HepG2 (cell line): ENCODE results near the gene NAP1L4. TPM values are rescaled to one million over a fixed set of nuclear protein-coding genes. Genes with fewer than 3 reads are reported as not detected.

ENCODE experiments used
- FOSL2 ChIP-seq: sonication (generic); formaldehyde crosslinking; IDR thresholded peaks from 2 replicates; pipeline ENCODE4 v1.4.0; 2020; ENCODE audit warnings: missing genetic modification reagents
- HDAC1 ChIP-seq: sonication (generic); formaldehyde crosslinking; IDR thresholded peaks from 2 replicates; pipeline ENCODE4 v1.5.1; 2020; ENCODE audit warnings: mild to moderate bottlenecking, missing genetic modification reagents
- HOXA7 ChIP-seq: sonication (generic); formaldehyde crosslinking; IDR thresholded peaks from 2 replicates; pipeline ENCODE4 v1.8.1; 2022; ENCODE audit warnings: mild to moderate bottlenecking, missing genetic modification reagents, moderate library complexity
- NR3C1 ChIP-seq: sonication (generic); formaldehyde crosslinking; IDR thresholded peaks from 2 replicates; pipeline ENCODE4 v1.4.0; 2020; ENCODE audit warnings: missing genetic modification reagents
- NRL ChIP-seq: sonication (generic); formaldehyde crosslinking; IDR thresholded peaks from 2 replicates; pipeline ENCODE4 v1.5.0; 2020; ENCODE audit warnings: missing genetic modification reagents, mild to moderate bottlenecking, moderate library complexity, borderline replicate concordance
- PCBP2 ChIP-seq: fragments of 200-400 bp; formaldehyde crosslinking; optimal IDR thresholded peaks from 2 replicates; pipeline ENCODE3; 2018; ENCODE audit warnings: low read length, low read depth; ENCODE audit not compliant: poor library complexity, severe bottlenecking
- PRDM4 ChIP-seq: sonication (generic); formaldehyde crosslinking; IDR thresholded peaks from 2 replicates; pipeline ENCODE4 v1.9.0; 2021; ENCODE audit warnings: missing genetic modification reagents, borderline replicate concordance
- RARA ChIP-seq: IDR thresholded peaks from 2 replicates; pipeline ENCODE4 v1.6.1; 2016; ENCODE audit warnings: missing genetic modification reagents, missing compliant biosample characterization
- SIN3A ChIP-seq: IDR thresholded peaks from 2 replicates; pipeline ENCODE4 v1.6.1; 2011; ENCODE audit warnings: low read depth, mild to moderate bottlenecking, control low read depth, low read length, borderline replicate concordance
- UBTF ChIP-seq: sonication (generic); formaldehyde crosslinking; IDR thresholded peaks from 2 replicates; pipeline ENCODE4 v1.4.0; 2020; ENCODE audit warnings: mild to moderate bottlenecking, missing genetic modification reagents
- ZNF460 ChIP-seq: sonication (generic); formaldehyde crosslinking; IDR thresholded peaks from 2 replicates; pipeline ENCODE4 v1.5.1; 2020; ENCODE audit warnings: missing genetic modification reagents, mild to moderate bottlenecking, borderline replicate concordance
- ZNF777 ChIP-seq: sonication (generic); formaldehyde crosslinking; IDR thresholded peaks from 2 replicates; pipeline ENCODE4 v1.4.0; 2020; ENCODE audit warnings: missing genetic modification reagents
- polyA plus RNA-seq, 8 experiments: library from polyadenylated mRNA; depleted of rRNA in 3 of 8; stranded (reverse) in 7 of 8; unstranded in 1 of 8; fragments of >200 nt; fragmentation: Illumina TruSeq in 4 of 8; extraction: Trizol in 4 of 8; gene quantifications; 2 replicates each; pipeline versions ENCODE4 v1.2.1 to v1.2.3, GENCODE V29; 2011 to 2016; ENCODE audit warnings: low read depth in 4 of 8, missing spikeins in 1 of 8, mixed read lengths in 1 of 8; ENCODE audit not compliant: insufficient read depth in 1 of 8
- total RNA-seq, 5 experiments: library from RNA; depleted of rRNA; stranded (reverse); fragments of >200 nt; fragmentation: Illumina TruSeq; extraction: Trizol; gene quantifications; 2 replicates each; pipeline ENCODE4 v1.2.3, GENCODE V29; 2016; ENCODE audit warnings: low read depth in 1 of 5
- TF ChIP-seq, protein P1 (sequence below): sonication (generic); formaldehyde crosslinking; IDR thresholded peaks from 2 replicates; pipeline ENCODE4 v1.4.0; 2020; ENCODE audit warnings: missing genetic modification reagents
- TF ChIP-seq, protein P2 (sequence below): sonication (generic); formaldehyde crosslinking; IDR thresholded peaks from 2 replicates; pipeline ENCODE4 v1.4.0; 2020; ENCODE audit warnings: mild to moderate bottlenecking, missing genetic modification reagents

NAP1L4 gene
- total and polyA plus RNA-seq, 2 of the 13 experiments (the other 11 are each of a cell fraction or from before 2014, with no cell fraction given) = 64.0 to 186 TPM

DNA sequence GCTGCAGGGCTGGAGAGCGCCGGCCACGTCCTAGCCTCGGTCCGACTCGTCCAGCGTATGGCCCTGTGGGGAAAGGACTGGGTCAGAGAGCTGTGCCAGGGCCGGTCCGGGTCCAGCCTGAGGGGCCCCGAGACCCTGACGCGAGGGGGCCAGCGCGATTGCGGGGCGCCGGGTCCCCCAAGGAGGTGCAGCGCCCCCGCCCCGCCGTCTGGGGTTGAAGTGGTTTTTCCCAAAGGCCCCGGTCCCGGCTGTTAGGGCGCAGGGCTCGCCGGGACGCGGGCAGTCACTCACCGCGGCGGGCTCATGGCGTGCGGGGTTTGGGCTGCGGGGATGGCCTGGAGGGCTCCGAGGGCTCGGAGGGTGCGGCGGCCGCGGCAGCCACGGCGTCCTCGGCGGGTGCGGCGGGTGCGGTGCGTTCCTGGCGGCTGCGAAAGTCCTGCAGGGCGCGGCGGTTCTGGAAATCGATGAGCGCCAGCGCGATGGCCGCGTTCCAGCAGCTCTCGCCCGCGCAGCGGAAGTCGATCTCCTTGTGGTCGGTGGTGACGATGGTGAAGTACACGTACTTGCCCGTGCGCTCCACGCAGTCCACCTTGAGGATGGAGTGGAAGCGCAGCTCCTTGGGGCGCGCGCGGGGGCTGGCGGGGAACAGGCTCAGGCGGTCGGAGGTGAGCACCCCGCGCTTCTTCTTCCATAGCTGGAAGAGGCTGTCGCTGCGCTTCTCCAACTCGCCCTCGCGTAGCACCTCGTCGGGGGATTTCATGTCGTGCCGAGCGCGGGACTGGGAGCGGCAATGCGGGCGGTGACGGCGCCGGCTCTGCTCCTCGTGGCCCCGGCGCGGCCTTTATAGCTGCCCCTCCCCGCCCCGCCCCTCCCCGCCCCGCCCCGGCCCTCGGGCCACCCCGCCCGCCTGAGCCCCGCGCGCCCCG is 63.3 kb downstream of the NAP1L4 start, which contains the start of gene PHLDA2 (continued):
- no peak for TF ChIP-seq PRDM4 (CRISPR knock-in tag)
- TF ChIP-seq FOSL2 (CRISPR knock-in tag) = 0 out of 2 replicates have a peak, but pooled peaks have one; percentile 11
- TF ChIP-seq, protein P1, sequence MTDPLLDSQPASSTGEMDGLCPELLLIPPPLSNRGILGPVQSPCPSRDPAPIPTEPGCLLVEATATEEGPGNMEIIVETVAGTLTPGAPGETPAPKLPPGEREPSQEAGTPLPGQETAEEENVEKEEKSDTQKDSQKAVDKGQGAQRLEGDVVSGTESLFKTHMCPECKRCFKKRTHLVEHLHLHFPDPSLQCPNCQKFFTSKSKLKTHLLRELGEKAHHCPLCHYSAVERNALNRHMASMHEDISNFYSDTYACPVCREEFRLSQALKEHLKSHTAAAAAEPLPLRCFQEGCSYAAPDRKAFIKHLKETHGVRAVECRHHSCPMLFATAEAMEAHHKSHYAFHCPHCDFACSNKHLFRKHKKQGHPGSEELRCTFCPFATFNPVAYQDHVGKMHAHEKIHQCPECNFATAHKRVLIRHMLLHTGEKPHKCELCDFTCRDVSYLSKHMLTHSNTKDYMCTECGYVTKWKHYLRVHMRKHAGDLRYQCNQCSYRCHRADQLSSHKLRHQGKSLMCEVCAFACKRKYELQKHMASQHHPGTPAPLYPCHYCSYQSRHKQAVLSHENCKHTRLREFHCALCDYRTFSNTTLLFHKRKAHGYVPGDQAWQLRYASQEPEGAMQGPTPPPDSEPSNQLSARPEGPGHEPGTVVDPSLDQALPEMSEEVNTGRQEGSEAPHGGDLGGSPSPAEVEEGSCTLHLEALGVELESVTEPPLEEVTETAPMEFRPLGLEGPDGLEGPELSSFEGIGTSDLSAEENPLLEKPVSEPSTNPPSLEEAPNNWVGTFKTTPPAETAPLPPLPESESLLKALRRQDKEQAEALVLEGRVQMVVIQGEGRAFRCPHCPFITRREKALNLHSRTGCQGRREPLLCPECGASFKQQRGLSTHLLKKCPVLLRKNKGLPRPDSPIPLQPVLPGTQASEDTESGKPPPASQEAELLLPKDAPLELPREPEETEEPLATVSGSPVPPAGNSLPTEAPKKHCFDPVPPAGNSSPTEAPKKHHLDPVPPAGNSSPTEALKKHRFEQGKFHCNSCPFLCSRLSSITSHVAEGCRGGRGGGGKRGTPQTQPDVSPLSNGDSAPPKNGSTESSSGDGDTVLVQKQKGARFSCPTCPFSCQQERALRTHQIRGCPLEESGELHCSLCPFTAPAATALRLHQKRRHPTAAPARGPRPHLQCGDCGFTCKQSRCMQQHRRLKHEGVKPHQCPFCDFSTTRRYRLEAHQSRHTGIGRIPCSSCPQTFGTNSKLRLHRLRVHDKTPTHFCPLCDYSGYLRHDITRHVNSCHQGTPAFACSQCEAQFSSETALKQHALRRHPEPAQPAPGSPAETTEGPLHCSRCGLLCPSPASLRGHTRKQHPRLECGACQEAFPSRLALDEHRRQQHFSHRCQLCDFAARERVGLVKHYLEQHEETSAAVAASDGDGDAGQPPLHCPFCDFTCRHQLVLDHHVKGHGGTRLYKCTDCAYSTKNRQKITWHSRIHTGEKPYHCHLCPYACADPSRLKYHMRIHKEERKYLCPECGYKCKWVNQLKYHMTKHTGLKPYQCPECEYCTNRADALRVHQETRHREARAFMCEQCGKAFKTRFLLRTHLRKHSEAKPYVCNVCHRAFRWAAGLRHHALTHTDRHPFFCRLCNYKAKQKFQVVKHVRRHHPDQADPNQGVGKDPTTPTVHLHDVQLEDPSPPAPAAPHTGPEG (CRISPR knock-in tag) = no peak
- 0 out of 2 replicates have a peak, but pooled peaks have one; percentile 22 for TF ChIP-seq HDAC1
- no peak for TF ChIP-seq RARA (CRISPR knock-in tag)
- TF ChIP-seq SIN3A = no peak
- no peak for TF ChIP-seq NRL
- no peak for TF ChIP-seq NR3C1
- TF ChIP-seq ZNF460 (CRISPR knock-in tag) = no peak
- TF ChIP-seq, protein P2, sequence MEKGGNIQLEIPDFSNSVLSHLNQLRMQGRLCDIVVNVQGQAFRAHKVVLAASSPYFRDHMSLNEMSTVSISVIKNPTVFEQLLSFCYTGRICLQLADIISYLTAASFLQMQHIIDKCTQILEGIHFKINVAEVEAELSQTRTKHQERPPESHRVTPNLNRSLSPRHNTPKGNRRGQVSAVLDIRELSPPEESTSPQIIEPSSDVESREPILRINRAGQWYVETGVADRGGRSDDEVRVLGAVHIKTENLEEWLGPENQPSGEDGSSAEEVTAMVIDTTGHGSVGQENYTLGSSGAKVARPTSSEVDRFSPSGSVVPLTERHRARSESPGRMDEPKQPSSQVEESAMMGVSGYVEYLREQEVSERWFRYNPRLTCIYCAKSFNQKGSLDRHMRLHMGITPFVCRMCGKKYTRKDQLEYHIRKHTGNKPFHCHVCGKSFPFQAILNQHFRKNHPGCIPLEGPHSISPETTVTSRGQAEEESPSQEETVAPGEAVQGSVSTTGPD = no peak
- peak; percentile 56; the same call in 1 of the 2 replicates for TF ChIP-seq UBTF (CRISPR knock-in tag)
- TF ChIP-seq PCBP2 = no peak
- no peak for TF ChIP-seq HOXA7
- TF ChIP-seq ZNF777 (CRISPR knock-in tag) = peak; percentile 19
